Measurements from ENCODE around the gene RRP12.

DNA sequence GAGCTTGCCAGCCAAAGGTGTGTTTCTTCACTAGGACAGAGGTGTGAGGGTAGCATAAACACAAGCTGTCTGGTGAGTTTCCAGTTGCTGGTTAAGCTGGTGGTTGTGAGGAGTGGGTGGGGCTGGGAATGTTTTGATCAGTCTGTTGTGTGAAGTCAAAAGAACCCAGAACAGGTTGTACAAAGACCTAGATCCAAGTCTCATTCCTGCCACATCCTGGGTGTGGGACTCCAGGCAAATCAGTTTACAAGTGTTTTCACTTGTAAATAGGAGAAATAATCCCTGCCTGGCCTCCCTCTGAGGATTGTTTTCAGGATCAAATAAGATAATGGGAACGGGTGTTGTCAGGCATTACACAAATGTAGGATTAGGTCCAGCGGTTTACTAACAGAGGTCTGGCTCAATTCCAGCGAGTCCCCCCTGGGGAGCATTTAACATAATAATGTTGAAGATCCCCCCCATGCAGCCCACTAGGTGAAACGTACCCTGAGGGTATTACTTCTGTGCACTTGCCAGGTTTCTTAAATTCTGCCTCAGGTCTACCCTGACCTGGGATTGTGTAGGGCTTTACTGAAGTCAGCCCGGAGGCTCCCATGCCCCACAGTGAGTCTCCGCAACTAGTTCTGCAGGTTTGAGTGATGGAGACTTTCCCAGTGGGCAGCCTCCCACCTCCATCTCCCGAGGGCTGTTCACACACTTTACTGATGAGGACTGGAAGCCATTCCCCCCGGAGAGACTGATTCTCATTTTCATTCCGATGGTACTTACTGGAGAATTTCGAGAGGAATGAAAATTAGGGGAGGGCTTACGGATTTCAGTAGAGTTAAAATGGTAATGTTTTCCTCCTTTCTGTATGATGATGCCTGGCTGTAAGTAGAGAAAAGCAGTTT, 64.0 kb downstream of the RRP12 start:
- TF ChIP-seq, protein P1, sequence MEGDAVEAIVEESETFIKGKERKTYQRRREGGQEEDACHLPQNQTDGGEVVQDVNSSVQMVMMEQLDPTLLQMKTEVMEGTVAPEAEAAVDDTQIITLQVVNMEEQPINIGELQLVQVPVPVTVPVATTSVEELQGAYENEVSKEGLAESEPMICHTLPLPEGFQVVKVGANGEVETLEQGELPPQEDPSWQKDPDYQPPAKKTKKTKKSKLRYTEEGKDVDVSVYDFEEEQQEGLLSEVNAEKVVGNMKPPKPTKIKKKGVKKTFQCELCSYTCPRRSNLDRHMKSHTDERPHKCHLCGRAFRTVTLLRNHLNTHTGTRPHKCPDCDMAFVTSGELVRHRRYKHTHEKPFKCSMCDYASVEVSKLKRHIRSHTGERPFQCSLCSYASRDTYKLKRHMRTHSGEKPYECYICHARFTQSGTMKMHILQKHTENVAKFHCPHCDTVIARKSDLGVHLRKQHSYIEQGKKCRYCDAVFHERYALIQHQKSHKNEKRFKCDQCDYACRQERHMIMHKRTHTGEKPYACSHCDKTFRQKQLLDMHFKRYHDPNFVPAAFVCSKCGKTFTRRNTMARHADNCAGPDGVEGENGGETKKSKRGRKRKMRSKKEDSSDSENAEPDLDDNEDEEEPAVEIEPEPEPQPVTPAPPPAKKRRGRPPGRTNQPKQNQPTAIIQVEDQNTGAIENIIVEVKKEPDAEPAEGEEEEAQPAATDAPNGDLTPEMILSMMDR (IDR thresholded peaks at IDR 0.05): no peak
- TF ChIP-seq EZH2phosphoT487 (IDR thresholded peaks at IDR 0.05): peak; percentile 93
- no peak for TF ChIP-seq EZH2 (IDR thresholded peaks at IDR 0.05)

All from neural progenitor cell (in vitro differentiated cells).